ENCODE data around the gene IGF2BP3. TPM values are rescaled to one million over a fixed set of nuclear protein-coding genes. Genes with fewer than 3 reads are reported as not detected.
"Not testable (repeated sequence)": the region's sequence is repeated elsewhere in the genome, so short reads cannot be mapped to it uniquely, and the experiment has no call there.

Gene IGF2BP3
- total RNA-seq: 1 to 10 TPM in 1 of 2 experiments, under 1 TPM in 1; 0.50 to 1.2 TPM

GRCh38 chr7:23470330-23471105, at the start of gene IGF2BP3:
Gene IGF2BP3, minus strand, starts transcription at chr7:23470491. Its CDS starts 381 bp downstream, at chr7:23470110.
- H3K27ac Mint-ChIP-seq: peak within 1 kb of the TSS; percentile 76
- peak within 1 kb of the TSS; percentile 76 for H3K4me3 Mint-ChIP-seq
- H3K4me1 Mint-ChIP-seq: peaks cover 48% of the 10 kb centered on the region
- H3K36me3 Mint-ChIP-seq (ENCODE audit: low read depth): peaks cover 5% of the 10 kb centered on the region
- peak; percentile 31 for DNase-seq
- no peaks in the 10 kb centered on the region for H3K9me3 Mint-ChIP-seq
- CTCF ChIA-PET: interaction anchor here (1.4 kb wide), 1 partner anchor 197 kb away, joined by 4 read pairs; no protein-coding TSS in a partner anchor
- POLR2A ChIA-PET: no interaction called here
- H3K27me3 Mint-ChIP-seq: peaks cover 74% of the 10 kb centered on the region

- Mint-ChIP-seq H3K27me3 (no peaks in the 10 kb centered on the region), H3K27ac (peak overlapping the region; percentile 66), H3K36me3 (ENCODE audit: low read depth) (peaks cover 74% of the 10 kb centered on the region), H3K4me1 (peaks cover 24% of the 10 kb centered on the region), H3K9me3 (peaks cover 3% of the 10 kb centered on the region), H3K4me3 (no peak overlapping the region)
- DNase-seq: no peak
- CTCF ChIA-PET: interaction anchor here (0.6 kb wide), 1 partner anchor 8 kb away, joined by 3 read pairs; no protein-coding TSS in a partner anchor
- POLR2A ChIA-PET: no interaction called here
Measured at GRCh38 chr7:23514755-23515154, 44.5 kb upstream of the IGF2BP3 start.

- POLR2A ChIA-PET, H3K4me3 Mint-ChIP-seq, H3K9me3 Mint-ChIP-seq, DNase-seq, CTCF ChIA-PET, H3K27me3 Mint-ChIP-seq: not testable (repeated sequence)
- peak overlapping the region; percentile 81 for H3K27ac Mint-ChIP-seq
- peaks cover 24% of the 10 kb centered on the region for H3K4me1 Mint-ChIP-seq
- peaks cover 73% of the 10 kb centered on the region for H3K36me3 Mint-ChIP-seq (ENCODE audit: low read depth)
Measured at GRCh38 chr7:23513746-23514145, 43.5 kb upstream of the IGF2BP3 start.

- Mint-ChIP-seq H3K36me3 (ENCODE audit: low read depth) (peaks cover 10% of the 10 kb centered on the region), H3K27ac (no peak overlapping the region), H3K9me3 (no peaks in the 10 kb centered on the region), H3K4me3 (no peak overlapping the region), H3K4me1 (peaks cover 11% of the 10 kb centered on the region), H3K27me3 (no peaks in the 10 kb centered on the region)
- ChIA-PET POLR2A (no interaction called here), CTCF (no interaction called here)
- no peak for DNase-seq
Measured at GRCh38 chr7:23494009-23494408, 23.7 kb upstream of the IGF2BP3 start.

GRCh38 chr7:23491502-23491901, 21.2 kb upstream of the IGF2BP3 start:
- ChIA-PET POLR2A (no interaction called here), CTCF (interaction anchor here (0.6 to 1.3 kb wide), 3 partner anchors 9 to 217 kb away, joined by 3 to 6 read pairs (median 3); no protein-coding TSS in a partner anchor)

GRCh38 chr7:23490357-23491135, 20.3 kb upstream of the IGF2BP3 start:
- Mint-ChIP-seq H3K36me3 (ENCODE audit: low read depth) (peaks cover 7% of the 10 kb centered on the region), H3K27ac (peak overlapping the region; percentile 89), H3K27me3 (no peaks in the 10 kb centered on the region), H3K4me3 (peak overlapping the region; percentile 78), H3K9me3 (no peaks in the 10 kb centered on the region), H3K4me1 (peaks cover 11% of the 10 kb centered on the region)
- ChIA-PET POLR2A (no interaction called here), CTCF (interaction anchor here (0.6 to 1.3 kb wide), 4 partner anchors 17 to 1321 kb away, joined by 3 to 6 read pairs (median 3); no protein-coding TSS in a partner anchor)
- peak; percentile 56 for DNase-seq

More at GRCh38 chr7:23491502-23491901, 21.2 kb upstream of the IGF2BP3 start:
- H3K27me3 Mint-ChIP-seq: no peaks in the 10 kb centered on the region
- H3K9me3 Mint-ChIP-seq: no peaks in the 10 kb centered on the region
- peaks cover 11% of the 10 kb centered on the region for H3K4me1 Mint-ChIP-seq
- H3K27ac Mint-ChIP-seq: no peak overlapping the region
- peaks cover 7% of the 10 kb centered on the region for H3K36me3 Mint-ChIP-seq (ENCODE audit: low read depth)
- H3K4me3 Mint-ChIP-seq: peak overlapping the region; percentile 78
- DNase-seq: no peak

GRCh38 chr7:23488714-23489113, 18.4 kb upstream of the IGF2BP3 start:
- peaks cover 11% of the 10 kb centered on the region for H3K4me1 Mint-ChIP-seq
- CTCF ChIA-PET: interaction anchor here (1.0 to 1.3 kb wide), 2 partner anchors 9 to 58 kb away, joined by 3 to 4 read pairs; no protein-coding TSS in a partner anchor
- DNase-seq; H3K27me3 Mint-ChIP-seq; H3K36me3 Mint-ChIP-seq (ENCODE audit: low read depth); H3K4me3 Mint-ChIP-seq; H3K27ac Mint-ChIP-seq; POLR2A ChIA-PET; H3K9me3 Mint-ChIP-seq: not testable (repeated sequence)

GRCh38 chr7:23487670-23488069, 17.4 kb upstream of the IGF2BP3 start:
- Mint-ChIP-seq H3K27me3 (no peaks in the 10 kb centered on the region), H3K9me3 (no peaks in the 10 kb centered on the region), H3K36me3 (ENCODE audit: low read depth) (peaks cover 7% of the 10 kb centered on the region), H3K27ac (no peak overlapping the region), H3K4me3 (no peak overlapping the region), H3K4me1 (peaks cover 11% of the 10 kb centered on the region)
- no peak for DNase-seq
- ChIA-PET POLR2A (interaction anchor here (0.6 kb wide), 1 partner anchor 248 kb away, joined by 4 read pairs; no protein-coding TSS in a partner anchor), CTCF (interaction anchor here (1.3 kb wide), 1 partner anchor 59 kb away, joined by 4 read pairs; no protein-coding TSS in a partner anchor)

- H3K4me1 Mint-ChIP-seq: peaks cover 9% of the 10 kb centered on the region
- H3K36me3 Mint-ChIP-seq (ENCODE audit: low read depth): peaks cover 7% of the 10 kb centered on the region
- no peak for DNase-seq
- ChIA-PET POLR2A (no interaction called here), CTCF (interaction anchor here (0.6 to 1.2 kb wide), 3 partner anchors 38 to 60 kb away, joined by 3 to 4 read pairs (median 3); no protein-coding TSS in a partner anchor)
- H3K4me3 Mint-ChIP-seq: no peak overlapping the region
- no peak overlapping the region for H3K27ac Mint-ChIP-seq
- no peaks in the 10 kb centered on the region for H3K9me3 Mint-ChIP-seq
- H3K27me3 Mint-ChIP-seq: peaks cover 11% of the 10 kb centered on the region
Measured at GRCh38 chr7:23486002-23486773, 15.9 kb upstream of the IGF2BP3 start.

- ChIA-PET POLR2A (no interaction called here), CTCF (interaction anchor here (0.6 kb wide), 1 partner anchor 9 kb away, joined by 3 read pairs; no protein-coding TSS in a partner anchor)
- Mint-ChIP-seq H3K36me3 (ENCODE audit: low read depth) (no peaks in the 10 kb centered on the region), H3K27me3 (peaks cover 28% of the 10 kb centered on the region), H3K4me3 (no peak overlapping the region), H3K27ac (no peak overlapping the region), H3K4me1 (no peaks in the 10 kb centered on the region), H3K9me3 (no peaks in the 10 kb centered on the region)
- DNase-seq: no peak
Measured at GRCh38 chr7:23482686-23483085, 12.4 kb upstream of the IGF2BP3 start.

- no peaks in the 10 kb centered on the region for H3K9me3 Mint-ChIP-seq
- peaks cover 3% of the 10 kb centered on the region for H3K36me3 Mint-ChIP-seq (ENCODE audit: low read depth)
- no peak overlapping the region for H3K4me3 Mint-ChIP-seq
- peaks cover 9% of the 10 kb centered on the region for H3K4me1 Mint-ChIP-seq
- H3K27me3 Mint-ChIP-seq: peaks cover 59% of the 10 kb centered on the region
- H3K27ac Mint-ChIP-seq: no peak overlapping the region
- ChIA-PET POLR2A (no interaction called here), CTCF (interaction anchor here (0.6 kb wide), 1 partner anchor 26 kb away, joined by 4 read pairs; no protein-coding TSS in a partner anchor)
- DNase-seq: no peak
Measured at GRCh38 chr7:23477962-23478866, 7.9 kb upstream of the IGF2BP3 start.

Data from activated CD4-positive, alpha-beta T cell treated with anti-CD3 and anti-CD28 coated beads, Interleukin-2, amount 10 ng/mL, durations not matched to agents 7 days and 5 days (primary cell).